OCI-LY3 (cell line): Measurements from ENCODE around the gene RAX2.

Source experiments
- H2AFZ ChIP-seq: fragments of 200-600, 300-600 bp; shearing (Covaris generic); 2 replicates; pipeline ENCODE4 v1.6.0; 2014; ENCODE audit warnings: antibody characterized with exemption, low read depth, low read length
- H3K27ac ChIP-seq: fragments of 200-600, 300-600 bp; sonication (generic); 2 replicates; pipeline ENCODE4 v1.5.1; 2014; ENCODE audit warnings: mild to moderate bottlenecking, low read length, moderate library complexity, mixed read lengths
- H3K27me3 ChIP-seq: fragments of 200-600, 300-600 bp; sonication (generic); 2 replicates; pipeline ENCODE4 v1.6.1; 2014; ENCODE audit warnings: low read depth, low read length, mixed read lengths
- H3K36me3 ChIP-seq: fragments of 200-600, 300-600 bp; sonication (generic); replicated peaks from 2 replicates; pipeline ENCODE3; 2014; ENCODE audit warnings: low read depth, low read length, mixed read lengths
- H3K4me1 ChIP-seq: fragments of 300-600, 200-600 bp; sonication (generic); 2 replicates; pipeline ENCODE4 v1.6.1; 2014; ENCODE audit warnings: low read length, mixed read lengths
- H3K4me2 ChIP-seq: fragments of 200-600, 300-600 bp; sonication (generic); 2 replicates; pipeline ENCODE4 v1.6.1; 2014; ENCODE audit warnings: low read length, mixed read lengths
- H3K4me3 ChIP-seq: fragments of 300-600, 200-600 bp; sonication (generic); 2 replicates; pipeline ENCODE4 v1.5.1; 2014; ENCODE audit warnings: antibody characterized with exemption, mild to moderate bottlenecking, low read length, moderate library complexity
- H3K79me2 ChIP-seq: fragments of 300-600, 200-600 bp; shearing (Covaris generic); 2 replicates; pipeline ENCODE4 v1.6.1; 2014; ENCODE audit warnings: mild to moderate bottlenecking, low read length, mixed read lengths
- H3K9ac ChIP-seq: fragments of 300-600, 200-600 bp; shearing (Covaris generic); 2 replicates; pipeline ENCODE4 v1.6.0; 2014; ENCODE audit warnings: mild to moderate bottlenecking, low read length, moderate library complexity
- H3K9me3 ChIP-seq: fragments of 200-600, 300-600 bp; shearing (Covaris generic); 2 replicates; pipeline ENCODE4 v1.6.1; 2014; ENCODE audit warnings: low read length, mixed read lengths; ENCODE audit not compliant: insufficient read depth
- H4K20me1 ChIP-seq: fragments of 200-600, 300-600 bp; sonication (generic); 2 replicates; pipeline ENCODE4 v1.6.1; 2016; ENCODE audit warnings: low read length, mixed read lengths; ENCODE audit not compliant: insufficient read depth
- EZH2phosphoT487 ChIP-seq: fragments of 200-600 bp; shearing (Covaris generic); IDR thresholded peaks from 2 replicates; pipeline ENCODE4 v1.6.1; 2018; ENCODE audit warnings: antibody characterized with exemption, mixed run types, low read depth
- TF ChIP-seq, protein P1 (sequence below): fragments of 200-600, 300-600 bp; sonication (generic); IDR thresholded peaks from 2 replicates; pipeline ENCODE4 v1.5.1; 2014; ENCODE audit warnings: antibody characterized with exemption, low read length, low read depth

Gene RAX2

GRCh38 chr19:3792114-3792513 lies 20.1 kb upstream of the RAX2 start:
- 0 out of 2 replicates have a peak, but pooled peaks cover 4% of the 10 kb centered on the region for H3K27me3 ChIP-seq

GRCh38 chr19:3790941-3791340 lies 18.9 kb upstream of the RAX2 start:
- no peaks in the 10 kb centered on the region for H4K20me1 ChIP-seq

More at GRCh38 chr19:3792114-3792513, 20.1 kb upstream of the RAX2 start:
- Histone ChIP-seq H3K36me3 (no peaks in the 10 kb centered on the region), H3K79me2 (no peaks in the 10 kb centered on the region), H3K4me1 (no peaks in the 10 kb centered on the region), H4K20me1 (no peaks in the 10 kb centered on the region), H3K9ac (no peak overlapping the region), H3K27ac (no peak overlapping the region), H3K4me3 (no peak overlapping the region), H2AFZ (no peak overlapping the region), H3K9me3 (no peaks in the 10 kb centered on the region), H3K4me2 (no peak overlapping the region)
- TF ChIP-seq, protein P1, sequence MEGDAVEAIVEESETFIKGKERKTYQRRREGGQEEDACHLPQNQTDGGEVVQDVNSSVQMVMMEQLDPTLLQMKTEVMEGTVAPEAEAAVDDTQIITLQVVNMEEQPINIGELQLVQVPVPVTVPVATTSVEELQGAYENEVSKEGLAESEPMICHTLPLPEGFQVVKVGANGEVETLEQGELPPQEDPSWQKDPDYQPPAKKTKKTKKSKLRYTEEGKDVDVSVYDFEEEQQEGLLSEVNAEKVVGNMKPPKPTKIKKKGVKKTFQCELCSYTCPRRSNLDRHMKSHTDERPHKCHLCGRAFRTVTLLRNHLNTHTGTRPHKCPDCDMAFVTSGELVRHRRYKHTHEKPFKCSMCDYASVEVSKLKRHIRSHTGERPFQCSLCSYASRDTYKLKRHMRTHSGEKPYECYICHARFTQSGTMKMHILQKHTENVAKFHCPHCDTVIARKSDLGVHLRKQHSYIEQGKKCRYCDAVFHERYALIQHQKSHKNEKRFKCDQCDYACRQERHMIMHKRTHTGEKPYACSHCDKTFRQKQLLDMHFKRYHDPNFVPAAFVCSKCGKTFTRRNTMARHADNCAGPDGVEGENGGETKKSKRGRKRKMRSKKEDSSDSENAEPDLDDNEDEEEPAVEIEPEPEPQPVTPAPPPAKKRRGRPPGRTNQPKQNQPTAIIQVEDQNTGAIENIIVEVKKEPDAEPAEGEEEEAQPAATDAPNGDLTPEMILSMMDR = no peak
- TF ChIP-seq EZH2phosphoT487 = no peak

GRCh38 chr19:3790209-3790734 lies 18.2 kb upstream of the RAX2 start:
- H3K36me3 ChIP-seq = no peaks in the 10 kb centered on the region
- H3K9ac ChIP-seq = no peak overlapping the region
- no peaks in the 10 kb centered on the region for H3K4me1 ChIP-seq
- H3K79me2 ChIP-seq = no peaks in the 10 kb centered on the region
- TF ChIP-seq, protein P1 = no peak
- no peak for TF ChIP-seq EZH2phosphoT487
- H3K9me3 ChIP-seq = no peaks in the 10 kb centered on the region
- no peak overlapping the region for H3K27ac ChIP-seq
- H3K4me3 ChIP-seq = no peak overlapping the region
- no peak overlapping the region for H2AFZ ChIP-seq
- H3K4me2 ChIP-seq = no peak overlapping the region
- no peaks in the 10 kb centered on the region for H3K27me3 ChIP-seq
- no peaks in the 10 kb centered on the region for H4K20me1 ChIP-seq

More at GRCh38 chr19:3790941-3791340, 18.9 kb upstream of the RAX2 start:
- Histone ChIP-seq H3K4me3 (no peak overlapping the region), H2AFZ (no peak overlapping the region), H3K79me2 (no peaks in the 10 kb centered on the region), H3K36me3 (no peaks in the 10 kb centered on the region), H3K27me3 (no peaks in the 10 kb centered on the region), H3K27ac (no peak overlapping the region), H3K9me3 (no peaks in the 10 kb centered on the region), H3K4me1 (no peaks in the 10 kb centered on the region), H3K9ac (no peak overlapping the region), H3K4me2 (no peak overlapping the region)
- TF ChIP-seq, protein P1 = no peak

- H3K9ac ChIP-seq = no peak overlapping the region
- TF ChIP-seq, protein P1 = no peak
- no peak for TF ChIP-seq EZH2phosphoT487
- H3K79me2 ChIP-seq = no peaks in the 10 kb centered on the region
- H3K27ac ChIP-seq = no peak overlapping the region
- H3K4me2 ChIP-seq = no peak overlapping the region
- H3K36me3 ChIP-seq = no peaks in the 10 kb centered on the region
- H3K4me3 ChIP-seq = no peak overlapping the region
- no peak overlapping the region for H2AFZ ChIP-seq
- no peaks in the 10 kb centered on the region for H3K4me1 ChIP-seq
- H3K9me3 ChIP-seq = no peaks in the 10 kb centered on the region
- no peaks in the 10 kb centered on the region for H4K20me1 ChIP-seq
- no peaks in the 10 kb centered on the region for H3K27me3 ChIP-seq
Observed at GRCh38 chr19:3788996-3789778, 17.2 kb upstream of the RAX2 start.
